Activated gamma-delta T cell (primary cell): ENCODE results near the gene RAMP3.

Source experiments
- DNase-seq: peaks from one replicate; lab custom pipeline; 2025; lab: John Stamatoyannopoulos, UW

Gene RAMP3

DNA sequence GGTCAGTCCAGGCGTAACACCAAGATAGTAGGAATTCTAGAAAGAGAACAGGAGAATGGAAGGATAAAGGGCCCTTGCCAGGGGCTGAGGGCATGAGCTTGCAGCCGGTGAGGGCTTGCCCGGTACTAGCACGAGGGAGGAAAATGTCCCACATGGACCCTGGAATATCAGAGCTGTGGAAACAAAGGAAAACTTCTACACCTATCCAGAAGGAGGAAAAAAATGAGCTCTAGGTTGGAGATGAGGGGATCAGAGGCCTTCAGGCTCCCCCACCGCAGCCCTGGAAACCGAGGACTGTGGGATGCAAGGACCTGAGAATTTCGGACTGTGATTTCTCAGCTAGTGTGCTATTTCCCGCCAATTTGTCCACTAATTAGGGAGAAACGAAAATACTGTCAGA, 22.1 kb downstream of the RAMP3 start:
- DNase-seq: no peak

DNA sequence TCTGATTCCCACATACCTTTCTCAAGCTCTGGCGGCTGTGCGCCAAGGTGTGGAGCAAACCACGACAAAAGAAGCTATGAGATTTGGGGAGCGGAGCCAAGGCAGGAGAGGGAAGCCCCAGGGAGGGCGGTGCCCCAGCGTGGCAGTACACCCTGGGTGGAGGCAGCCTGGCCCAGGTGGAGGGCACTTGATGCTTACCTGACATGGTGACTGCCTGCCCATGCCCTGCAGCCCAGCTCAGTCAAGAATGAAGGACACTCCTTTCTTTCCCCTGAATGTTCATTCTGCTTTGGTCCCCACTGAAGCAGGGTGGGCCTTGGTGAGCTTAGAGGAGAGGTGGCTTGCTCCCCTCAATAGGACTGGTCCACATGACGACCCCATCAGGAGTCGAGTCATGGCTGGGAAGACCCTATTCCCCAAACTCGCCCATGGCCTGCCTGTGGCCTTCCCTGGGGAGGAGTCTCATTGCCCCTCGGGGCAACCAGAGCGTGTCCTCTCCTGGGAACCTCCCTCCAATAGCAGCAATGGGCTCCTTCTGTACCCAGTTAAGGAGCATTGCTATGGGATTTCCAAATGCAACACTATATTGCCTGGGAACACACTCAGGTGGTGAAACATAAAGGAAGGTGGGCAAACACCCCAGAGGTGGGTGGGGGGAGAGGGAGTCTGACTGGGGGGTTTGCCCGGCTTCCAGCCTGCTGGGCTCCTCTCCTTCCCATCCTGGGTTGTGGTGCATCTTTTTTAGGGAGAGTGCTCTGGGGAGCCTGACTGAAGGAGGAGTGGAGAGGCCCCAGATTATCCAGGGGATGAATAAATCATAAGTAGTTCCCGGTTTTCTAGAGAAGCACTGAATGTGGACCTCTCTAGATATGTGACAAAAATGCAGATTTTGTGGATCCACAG, 22.7 kb downstream of the RAMP3 start:
- no peak for DNase-seq

DNA sequence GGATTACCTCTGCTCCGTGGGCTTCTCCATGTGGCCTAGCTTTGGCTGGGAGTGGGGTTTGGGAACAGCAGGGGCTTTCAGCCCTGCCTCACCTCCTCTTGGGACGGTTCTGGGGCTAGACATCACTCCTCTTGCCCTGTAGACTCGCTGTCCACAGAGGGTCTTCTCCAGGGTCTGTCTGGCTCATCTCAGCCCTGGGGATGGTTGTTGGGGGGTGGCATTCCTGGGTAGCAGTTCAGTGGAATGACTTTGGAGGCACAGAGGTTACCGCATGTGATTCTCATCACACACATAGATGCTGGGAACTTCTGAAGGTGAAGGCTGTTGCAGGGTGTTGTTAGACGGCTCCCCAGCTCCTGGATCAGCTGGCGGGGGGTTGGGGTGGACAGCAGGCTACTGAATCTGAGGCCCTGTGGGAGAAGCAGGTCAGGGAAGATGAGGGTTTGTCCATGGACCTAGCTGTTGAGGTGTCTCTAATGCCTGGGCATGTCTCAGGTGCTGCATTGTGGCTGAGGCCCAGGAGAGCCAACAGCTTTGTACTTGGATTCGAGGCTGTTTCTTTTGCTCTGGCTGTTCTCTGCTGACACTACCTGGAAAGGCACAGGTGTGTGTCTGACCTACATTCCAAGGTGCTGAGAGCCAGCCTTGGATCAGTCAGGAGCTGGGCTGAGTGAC, 23.8 kb downstream of the RAMP3 start:
- DNase-seq: no peak

DNA sequence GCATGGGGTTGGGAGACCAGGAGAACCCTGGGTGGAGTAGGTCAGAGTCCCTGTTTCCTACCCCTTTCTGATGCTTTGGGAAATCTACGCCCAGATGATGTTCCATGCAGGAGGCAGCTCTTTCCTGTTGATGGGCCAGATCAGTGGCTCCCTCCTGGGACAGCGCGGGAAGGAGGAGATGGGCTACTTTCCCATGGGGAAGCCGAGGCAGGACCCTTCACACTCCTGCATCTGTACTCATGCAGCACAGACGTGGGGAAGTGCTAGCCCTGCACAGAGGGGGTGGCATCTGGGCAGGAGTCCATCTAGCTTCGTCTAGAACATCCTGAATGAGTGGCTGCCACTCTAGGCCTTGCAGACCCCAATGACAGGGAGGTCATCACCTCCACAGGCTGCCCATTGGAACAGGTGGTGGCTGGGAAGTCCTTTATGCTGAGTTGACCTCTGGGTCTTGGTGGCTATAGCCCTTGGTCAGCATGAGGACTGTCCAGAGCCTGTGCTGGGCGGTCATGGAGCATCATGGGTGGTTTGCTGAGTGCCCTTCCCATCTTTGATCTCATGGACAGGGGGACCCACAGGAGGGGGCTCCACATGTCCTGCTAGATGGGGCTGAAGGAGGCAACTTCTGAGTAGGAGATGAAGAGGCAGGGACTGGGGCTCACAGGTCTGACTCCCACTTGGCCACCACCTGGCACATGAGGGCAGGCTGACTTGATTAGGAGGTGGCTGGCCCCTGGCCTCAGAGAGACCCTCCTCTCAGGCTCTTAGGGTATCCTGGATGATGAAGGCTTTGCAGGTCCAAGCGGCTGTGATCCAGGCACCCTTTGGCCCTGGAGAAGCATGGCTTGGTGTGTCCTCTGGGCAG, 24.6 kb downstream of the RAMP3 start:
- DNase-seq: no peak

DNA sequence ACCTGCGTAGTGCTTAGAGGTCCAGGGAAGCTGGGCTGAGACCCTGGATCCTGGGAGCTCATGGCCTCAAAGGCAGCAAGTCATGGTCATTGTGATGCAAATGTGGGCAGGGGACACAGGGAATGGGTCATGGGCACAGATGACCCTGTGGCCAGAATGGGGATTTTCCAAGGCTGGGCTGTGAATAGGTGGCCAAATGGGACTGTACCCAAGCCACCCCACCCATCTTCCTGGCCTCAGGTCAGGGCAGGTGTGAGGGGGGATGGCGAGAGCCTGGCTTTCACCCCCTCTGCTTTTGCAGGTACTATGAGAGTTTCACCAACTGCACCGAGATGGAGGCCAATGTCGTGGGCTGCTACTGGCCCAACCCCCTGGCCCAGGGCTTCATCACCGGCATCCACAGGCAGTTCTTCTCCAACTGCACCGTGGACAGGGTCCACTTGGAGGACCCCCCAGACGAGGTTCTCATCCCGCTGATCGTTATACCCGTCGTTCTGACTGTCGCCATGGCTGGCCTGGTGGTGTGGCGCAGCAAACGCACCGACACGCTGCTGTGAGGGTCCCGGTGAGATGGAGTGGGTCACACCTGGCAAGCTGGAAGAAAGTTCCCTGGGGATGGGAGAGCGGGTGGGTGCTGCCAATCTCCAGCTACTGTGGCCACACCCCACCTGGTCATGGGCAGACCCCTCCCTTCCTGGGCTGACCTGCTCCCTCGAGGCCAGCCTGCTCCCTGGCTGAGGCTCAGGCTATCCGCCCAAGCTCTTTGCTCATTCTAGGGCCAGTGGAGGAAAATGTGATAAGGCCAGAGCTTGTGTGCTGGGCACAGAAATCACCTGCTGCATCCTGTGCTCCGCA, 25.5 kb downstream of the RAMP3 start:
- DNase-seq: no peak

DNA sequence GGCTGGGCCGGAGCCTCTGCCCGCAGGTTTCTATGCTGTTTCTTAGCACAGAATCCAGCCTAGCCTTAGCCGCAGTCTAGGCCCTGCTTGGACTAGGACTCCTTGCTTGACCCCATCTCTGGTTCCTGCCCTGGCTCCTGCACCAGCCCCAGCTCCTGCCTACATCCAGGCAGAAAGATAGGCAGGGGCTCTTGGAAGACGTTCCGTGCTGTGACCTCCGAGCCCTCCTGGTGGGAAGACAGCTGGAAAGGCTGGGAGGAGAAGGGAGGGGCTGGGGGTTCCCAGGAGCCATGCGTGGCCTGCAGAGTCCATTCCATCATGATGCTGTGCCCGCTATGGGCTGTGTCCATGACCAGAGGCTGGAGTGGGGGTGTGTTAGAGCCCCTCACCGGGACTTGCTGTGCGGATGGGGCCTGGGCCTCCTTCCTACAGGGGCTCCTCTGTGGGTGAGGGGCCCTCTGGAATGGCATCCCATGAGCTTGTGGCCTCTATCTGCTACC, 26.2 kb downstream of the RAMP3 start:
- no peak for DNase-seq

DNA sequence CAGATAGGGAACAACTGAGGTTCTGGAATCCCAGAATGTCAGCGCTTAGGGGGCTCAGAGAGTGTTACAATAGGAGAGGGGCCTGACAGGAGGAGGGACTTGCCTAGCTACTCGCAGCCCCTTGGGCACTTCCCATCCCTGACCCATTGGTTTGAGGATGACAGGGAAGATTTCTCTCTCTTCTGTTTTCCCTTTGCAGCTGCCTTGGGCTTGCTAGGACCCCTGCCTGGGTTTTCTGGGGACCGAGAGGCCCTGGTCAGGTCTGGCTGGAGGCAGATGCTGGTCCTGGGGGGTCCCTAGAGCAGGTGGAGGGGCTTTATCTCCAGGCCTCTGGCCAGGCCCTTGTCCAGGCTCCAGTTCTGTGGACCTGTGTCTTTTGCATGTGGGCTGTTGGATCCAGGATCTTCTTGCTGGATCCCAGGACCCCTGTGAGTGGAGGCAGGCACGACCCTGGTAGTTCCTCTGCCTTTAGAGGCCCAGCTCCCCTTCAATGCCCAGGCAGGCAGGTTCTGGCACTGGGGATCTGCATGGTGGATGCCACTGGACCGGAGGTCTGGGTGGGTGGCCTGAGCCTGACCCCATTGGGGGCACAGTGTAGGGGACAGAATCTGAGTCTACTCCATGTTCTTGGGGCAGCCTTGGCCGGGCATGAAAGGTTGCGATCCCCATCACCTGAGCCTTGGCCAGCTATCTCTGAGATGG, 26.9 kb downstream of the RAMP3 start:
- no peak for DNase-seq

DNA sequence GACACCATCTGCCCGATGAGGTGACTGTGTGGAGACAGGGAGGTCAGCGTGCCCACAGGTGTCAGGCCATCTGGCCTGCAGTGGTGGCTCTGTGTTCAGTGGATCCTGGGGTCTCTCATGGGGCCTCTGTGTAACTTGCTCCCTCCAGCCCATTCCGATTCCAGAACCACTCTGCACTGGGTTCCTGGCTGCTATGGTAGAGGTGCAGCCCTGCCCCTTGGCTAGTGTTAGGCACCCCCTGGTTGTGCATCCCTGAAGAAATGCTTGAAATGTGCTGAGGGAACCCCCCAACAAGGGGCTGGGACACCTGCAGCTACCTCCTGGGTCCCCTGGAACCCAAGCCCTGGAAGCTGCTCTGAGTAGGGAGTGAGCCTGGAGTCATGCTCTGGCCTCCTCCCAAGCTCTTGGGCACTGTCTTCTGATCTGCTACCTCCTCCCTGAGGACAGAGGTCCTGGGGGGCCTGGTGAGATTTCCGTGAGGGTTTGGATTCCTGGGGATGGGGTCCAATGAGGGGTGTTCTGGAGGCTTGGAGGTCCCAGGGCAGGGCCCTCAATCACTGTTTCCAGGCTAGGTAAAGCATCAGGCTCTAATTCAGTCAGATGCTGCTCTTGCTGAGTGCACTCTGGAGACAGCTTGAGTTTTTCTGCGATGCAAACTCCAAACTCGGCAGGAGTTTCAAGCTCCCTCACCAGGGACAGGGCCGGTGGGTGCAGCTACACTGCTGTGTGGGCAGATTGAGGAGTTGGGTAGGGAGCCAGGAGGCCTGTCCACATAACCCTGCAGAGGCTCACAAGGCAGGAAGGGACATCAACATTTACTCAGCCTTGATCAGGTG, 27.7 kb downstream of the RAMP3 start:
- no peak for DNase-seq

DNA sequence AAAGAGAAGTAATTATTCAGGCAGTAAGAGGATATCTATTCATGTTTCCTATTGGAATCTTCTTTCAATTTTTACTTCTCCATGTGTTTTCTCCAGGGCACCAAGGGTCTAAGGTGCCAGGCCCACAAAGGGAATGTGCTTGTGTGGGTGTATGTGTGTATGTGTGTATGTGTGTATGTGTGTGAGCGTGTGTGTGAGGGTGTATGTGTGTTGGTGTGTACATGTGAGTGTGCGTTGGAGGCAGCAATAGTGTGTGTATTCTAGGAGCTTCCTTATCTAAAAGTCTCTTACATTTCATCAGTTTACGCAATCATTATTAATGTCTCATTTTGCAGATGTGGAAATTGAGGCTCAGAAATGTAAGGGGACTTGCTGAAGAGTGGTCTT, 28.3 kb downstream of the RAMP3 start:
- no peak for DNase-seq

DNA sequence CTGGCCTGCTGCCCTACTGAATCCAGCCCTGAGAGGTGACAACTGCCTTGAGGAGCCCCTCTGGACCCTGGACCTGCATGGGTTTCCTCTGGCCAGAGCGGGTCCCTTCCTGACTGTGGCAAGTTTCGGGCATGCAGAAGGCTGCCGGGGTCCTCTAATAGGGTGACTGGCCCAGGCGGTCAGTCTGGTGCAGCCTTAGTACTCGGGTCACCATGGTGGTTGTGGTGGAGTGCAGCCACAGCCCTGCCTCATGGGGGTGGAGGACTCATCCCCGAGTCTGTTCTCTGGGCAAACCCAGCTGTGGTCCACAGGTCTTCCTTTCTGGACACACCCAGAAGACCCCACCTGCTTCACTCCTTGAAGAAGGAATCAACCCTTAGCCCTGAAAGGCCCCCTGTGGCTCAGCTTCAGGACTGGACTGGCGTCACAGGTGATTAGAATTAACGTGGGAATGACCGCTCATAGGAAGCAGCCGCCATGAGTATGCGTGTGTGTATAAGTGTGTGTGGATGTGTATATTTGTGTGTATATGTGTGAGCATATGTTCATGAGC, 28.7 kb downstream of the RAMP3 start:
- DNase-seq: no peak

DNA sequence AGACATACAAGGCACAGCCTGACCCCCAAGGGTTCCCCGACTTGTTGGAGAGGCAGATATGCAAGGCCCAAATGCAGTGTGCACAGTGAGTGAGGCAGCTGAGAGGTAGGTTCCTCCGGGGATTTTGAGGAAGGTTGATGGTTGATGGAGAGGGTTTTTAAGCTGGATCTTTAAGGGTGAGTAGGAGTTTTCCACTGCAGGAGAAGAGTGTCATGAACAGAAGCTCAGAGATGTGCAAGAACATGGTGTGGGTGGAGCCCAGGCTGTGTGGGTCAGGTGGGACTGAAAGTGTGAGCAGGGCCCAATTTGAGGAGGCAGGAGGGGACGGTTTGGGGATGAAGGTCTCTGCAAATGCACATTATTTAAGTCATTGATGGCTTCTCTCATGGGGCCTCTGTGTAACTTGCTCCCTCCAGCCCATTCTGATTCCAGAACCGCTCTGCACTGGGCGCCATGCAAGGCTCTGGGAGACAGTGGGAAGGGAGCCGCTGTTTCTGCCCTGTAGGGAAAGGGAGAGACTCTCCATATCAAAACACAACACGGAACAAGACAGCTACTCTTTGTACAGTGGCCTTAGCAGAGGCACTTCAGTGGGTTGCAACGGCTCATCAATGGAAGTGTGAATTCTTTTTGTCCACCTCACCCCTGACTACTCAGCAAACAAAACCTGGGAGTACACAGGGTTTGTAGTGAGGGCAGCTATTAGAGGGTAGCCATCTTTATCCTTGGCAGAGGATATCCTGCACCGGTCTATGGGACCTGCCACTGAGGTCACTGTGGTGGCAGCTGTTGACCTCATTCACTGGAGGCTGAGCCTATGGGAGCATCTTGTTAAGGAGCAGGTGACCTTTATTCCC, 29.7 kb downstream of the RAMP3 start:
- DNase-seq: no peak

DNA sequence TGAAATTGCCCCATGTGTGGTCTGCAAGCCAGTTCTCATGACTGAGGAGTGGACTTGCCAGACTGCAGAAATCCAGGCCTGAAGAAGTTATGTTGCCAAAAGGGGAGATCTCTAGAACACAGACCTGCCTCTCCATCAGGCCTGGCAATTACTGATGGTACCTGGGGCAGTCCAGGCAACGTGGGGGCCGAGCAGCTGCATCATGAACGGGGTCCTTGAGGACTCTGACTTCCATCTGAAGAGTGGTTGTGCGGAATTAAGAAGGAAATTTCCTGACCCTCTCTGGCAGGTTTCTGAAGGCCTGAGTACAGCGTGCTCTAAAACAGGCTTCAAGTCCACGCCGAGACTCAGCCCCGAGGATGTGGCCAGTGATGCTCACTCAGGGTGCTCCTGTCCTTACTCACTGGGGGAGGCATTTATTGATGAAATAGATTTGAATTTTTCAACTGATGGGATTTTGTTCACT, 30.4 kb downstream of the RAMP3 start:
- DNase-seq: no peak

DNA sequence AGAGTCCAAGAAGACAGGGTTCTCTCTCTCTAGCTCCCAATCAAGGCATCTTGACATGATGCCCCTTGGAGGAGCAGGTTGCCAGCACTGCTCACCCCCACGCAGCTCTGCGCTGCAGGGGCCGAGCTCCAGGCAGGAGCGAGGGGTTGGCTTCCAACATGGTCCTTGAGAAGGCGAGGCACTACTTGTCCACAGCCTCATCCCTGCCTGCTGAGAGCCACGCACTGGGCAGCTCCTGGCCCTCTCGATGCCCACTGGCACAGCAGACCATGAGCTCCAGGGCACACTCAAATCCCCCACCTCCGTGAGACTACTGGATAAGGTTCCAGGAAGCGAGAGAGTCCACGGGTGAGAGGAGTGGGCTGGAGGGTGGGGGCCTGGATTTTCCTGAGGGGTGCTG, 31.1 kb downstream of the RAMP3 start:
- no peak for DNase-seq

DNA sequence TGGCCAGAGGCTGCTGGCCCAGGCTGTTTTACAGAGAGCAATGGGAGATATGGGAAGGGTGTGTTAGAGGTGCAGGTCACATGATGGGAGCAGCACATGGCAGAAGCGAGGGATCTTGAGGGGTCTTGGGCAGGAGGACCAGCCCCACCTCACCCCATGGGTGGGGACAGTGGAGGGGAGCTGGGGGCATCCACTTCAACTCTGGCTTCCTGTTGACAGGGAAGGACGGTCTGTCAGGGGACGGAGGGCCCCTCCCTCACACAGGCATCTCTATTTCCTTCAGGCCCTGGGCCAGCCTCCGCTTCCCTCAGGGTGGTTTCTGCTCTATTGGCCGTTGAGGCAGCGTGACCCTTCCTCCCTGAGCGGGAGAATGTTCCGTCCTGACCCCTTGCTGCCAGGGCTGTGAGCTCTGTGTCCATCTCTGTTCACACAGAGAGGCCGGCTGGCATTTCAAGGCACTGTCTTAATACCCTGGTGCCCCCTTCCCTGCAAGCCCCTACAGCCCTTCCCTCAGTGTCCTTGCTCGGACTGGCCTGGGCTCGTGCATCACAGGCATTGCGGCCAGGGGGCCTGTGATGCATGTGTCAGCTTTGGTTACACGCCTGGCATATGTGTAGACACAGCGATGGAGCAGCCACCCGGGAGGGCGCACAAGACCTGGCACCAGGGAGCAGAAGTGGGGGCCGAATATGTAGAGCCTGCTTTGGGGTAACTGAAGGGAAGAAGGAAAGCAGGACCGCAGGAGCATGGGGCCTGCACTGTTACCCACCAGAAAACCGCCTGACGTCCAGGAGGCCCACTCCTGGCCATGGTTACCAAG, 31.8 kb downstream of the RAMP3 start:
- DNase-seq: no peak

DNA sequence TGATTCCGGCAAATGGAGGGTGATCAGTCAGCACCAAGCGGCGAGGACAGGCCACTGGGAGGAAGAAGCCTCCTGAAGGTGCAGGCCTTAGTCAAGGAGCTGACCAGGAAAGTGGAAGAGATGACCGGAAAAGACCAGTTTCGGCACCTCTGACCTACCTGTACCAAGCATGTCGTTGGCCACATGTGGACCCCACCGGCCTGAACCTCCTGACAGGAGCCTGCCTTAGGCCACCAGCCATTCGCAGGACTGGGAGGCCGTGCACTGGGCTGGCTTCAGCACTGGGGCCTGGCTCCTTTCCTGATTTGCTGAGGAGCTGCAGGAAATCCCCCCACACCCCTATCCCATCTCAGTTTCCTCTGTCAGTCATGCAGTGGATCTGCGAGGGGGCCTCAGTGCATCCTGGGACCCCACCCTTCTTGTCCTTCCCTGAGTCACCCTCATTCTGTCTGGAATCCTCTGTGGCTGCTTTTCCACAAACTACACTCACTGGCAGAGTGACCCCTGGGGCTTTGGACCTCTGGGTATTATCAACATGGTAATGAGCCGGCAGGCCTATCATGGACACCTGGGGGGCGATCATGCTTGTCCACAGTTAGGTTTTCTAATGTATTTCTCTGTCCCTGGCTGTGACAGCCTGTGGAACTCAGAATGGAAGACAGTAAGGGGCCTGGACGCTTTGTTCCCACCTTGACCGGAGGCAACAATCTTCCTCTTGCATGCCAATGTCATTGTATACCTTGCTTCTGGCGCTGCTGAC, 33.0 kb downstream of the RAMP3 start:
- DNase-seq: no peak

DNA sequence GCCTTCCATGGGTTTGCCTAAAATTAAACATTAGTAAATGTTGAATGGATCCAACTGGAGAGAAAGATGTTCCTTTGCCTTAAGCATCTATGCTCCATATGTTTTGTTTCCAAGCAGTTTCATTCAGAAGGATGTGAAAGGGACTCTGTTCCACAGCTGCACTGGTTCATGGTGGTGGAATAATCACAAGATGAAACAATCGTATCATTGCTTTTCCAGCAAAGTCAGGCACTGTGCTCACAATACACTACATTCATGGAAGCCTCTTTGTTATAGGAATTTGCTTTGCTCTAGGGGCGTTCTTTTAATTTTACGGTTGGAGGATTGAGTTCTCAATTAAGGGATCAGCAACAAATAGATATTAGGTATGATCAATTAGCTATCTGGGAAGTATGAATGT, 33.8 kb downstream of the RAMP3 start:
- DNase-seq: no peak

DNA sequence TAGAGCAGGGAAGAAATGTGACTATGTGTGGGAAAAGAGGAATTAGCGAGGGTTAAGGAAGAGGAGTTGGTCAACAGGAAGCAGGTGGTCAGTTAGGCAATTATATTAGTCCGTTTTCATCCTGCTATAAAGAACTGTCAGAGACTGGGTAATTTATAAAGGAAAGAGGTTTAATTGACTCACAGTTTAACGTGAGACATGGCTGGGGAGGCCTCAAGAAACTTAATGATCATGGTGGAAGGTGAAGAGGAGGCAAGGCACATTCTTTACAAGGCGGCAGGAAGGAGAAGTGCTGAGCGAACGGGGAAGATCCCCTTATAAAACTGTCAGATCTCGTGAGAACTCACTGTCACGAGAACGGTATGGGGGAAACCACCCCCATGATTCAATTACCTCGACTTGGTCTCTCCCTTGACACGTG, 35.0 kb downstream of the RAMP3 start:
- DNase-seq: no peak
